Sciatic nerve (tissue), 2 donors: Measurements from ENCODE around the gene CPNE6. TPM values are rescaled to one million over a fixed set of nuclear protein-coding genes. Genes with fewer than 3 reads are reported as not detected.

Experiments
- ATAC-seq: fragments of 200-7000 bp; cut with Tn5 transposase; one replicate; pipeline ENCODE4 v1.9.1; 2020; ENCODE audit warnings: mild to moderate bottlenecking, moderate library complexity
- DNase-seq: peaks from one replicate; pipeline ENCODE4 v3.0.0-alpha.2; 2020; ENCODE audit warnings: low spot score
- intact Hi-C: fragments of 100-400 bp; cut with DNase I; formaldehyde crosslinking; loops from one replicate; pipeline ENCODE4 v1.14.2; 2022
- total RNA-seq: library from RNA; stranded (reverse); fragmentation: NEBNext Ultra II Directional; extraction: Animal tissue kit (Norgen Biotek cat#: 25700); gene quantifications from one replicate; pipeline ENCODE4 v1.2.1, GENCODE V29; 2021
- donor health status: DM: no; HTN: no; CAD: no.
- donor health status: DM: no; HTN: no; CAD: no.

CPNE6 gene
- total RNA-seq, 1 donor from 2014 or later: not detected

DNA sequence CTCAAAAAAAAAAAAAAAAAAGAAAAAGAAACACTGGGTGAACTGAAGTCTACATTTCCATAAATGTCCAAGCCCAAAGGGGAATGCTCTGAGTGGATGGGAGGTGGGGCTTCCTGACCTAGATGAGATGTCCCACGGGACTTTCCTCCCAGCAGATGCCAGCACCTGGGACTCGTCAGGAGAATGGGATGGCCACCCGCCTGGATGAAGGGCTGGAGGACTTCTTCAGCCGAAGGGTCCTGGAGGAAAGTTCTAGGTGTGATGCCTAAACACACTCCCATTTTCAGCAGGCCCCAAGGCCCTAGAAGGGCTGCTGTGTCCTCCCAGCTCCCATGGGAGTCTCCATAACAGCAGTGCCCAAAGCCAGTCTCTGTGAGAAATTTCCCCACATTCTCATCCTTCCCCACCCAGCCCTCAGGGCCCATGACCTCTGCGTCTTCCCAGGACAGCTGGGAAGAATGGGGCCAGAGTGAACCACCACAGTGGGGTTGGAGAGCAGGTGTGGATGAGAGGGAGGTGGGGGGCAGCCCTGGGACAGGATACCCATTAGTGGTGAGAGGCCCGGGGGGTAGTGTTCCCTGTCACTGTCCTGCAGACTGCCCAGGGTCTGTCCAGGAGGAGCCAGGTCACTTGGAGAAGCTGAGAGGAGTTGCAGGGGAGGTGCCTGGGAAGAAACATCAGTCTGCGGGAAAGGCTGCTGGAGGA is 7.1 kb upstream of the CPNE6 start:
- intact Hi-C loops: no loop called here
- no peak for ATAC-seq

DNA sequence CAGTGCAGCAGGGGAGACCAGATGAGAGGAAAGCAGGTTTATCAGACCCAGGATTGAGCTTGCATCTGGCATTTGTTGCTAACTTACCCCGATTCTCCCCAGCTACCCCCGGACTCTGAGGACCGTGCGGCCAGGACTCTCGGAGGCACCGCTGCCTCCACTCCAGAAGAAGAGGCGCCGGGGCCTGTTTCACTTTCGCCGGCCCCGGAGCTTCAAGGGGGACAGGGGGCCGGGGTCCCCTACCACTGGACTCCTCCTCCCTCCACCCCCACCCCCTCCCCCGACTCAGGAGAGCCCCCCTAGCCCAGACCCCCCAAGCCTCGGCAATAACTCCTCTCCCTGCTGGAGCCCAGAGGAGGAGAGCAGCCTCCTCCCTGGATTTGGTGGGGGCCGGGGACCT is 6.5 kb upstream of the CPNE6 start:
- ATAC-seq (no peak), DNase-seq (no peak)
- intact Hi-C loops: no loop called here

More for the DNA sequence above, 7.1 kb upstream of the CPNE6 start:
- peak; percentile 48 for DNase-seq

DNA sequence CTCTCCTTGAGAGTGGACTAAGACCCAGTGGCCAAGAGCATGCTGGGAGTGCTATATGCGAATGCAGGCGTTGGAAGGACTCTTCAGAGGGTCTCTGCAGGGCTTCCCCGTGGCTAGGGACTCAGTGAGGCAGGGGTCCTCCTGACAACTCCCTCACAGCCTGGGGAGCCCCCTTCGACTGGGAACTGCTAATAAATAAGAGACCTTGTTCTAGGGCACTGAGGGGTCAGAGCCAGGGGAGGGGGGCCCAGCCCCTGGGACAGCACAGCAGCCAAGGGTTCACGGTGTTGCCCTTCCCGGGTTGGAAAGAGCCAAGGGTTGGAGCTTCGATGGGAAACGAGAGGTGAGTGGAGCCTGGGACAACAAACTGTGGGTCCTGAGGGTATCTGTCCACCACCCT is 6.0 kb upstream of the CPNE6 start:
- DNase-seq (no peak), ATAC-seq (no peak)
- intact Hi-C loops: no loop called here

DNA sequence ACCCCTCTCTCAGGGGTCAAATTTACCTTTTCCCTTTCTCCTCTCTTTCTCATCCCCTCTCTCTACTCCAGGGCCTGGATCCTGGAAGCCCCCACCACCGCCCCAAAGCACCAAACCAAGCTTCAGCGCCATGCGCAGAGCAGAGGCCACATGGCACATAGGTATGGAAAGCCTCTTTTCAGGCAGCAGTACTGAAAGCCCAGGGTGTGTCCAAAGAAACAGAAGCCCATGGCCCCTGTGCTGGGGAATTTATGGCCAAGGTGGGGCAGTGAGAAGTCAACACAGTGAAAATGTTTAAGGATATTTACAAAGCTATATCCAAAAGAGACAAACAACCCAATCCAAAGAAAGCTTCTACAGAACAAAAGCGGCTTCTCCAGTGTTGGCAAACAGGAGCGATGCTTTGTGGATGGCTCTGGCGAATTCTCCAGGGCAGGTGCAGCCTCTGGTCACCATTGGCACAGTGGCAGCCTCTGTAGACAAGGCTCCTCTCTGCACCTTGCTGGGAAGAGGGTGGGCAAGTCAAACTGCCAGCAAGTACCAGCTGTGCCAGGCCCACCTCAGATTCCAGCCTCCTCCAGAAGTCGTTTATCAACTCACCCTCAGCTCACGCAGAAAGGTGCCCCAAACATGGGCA is 4.7 kb upstream of the CPNE6 start:
- no peak for DNase-seq
- ATAC-seq: no peak
- intact Hi-C loops: loop anchor here (1.0 kb wide), 1 partner anchor 35 kb away; no protein-coding TSS in a partner anchor

DNA sequence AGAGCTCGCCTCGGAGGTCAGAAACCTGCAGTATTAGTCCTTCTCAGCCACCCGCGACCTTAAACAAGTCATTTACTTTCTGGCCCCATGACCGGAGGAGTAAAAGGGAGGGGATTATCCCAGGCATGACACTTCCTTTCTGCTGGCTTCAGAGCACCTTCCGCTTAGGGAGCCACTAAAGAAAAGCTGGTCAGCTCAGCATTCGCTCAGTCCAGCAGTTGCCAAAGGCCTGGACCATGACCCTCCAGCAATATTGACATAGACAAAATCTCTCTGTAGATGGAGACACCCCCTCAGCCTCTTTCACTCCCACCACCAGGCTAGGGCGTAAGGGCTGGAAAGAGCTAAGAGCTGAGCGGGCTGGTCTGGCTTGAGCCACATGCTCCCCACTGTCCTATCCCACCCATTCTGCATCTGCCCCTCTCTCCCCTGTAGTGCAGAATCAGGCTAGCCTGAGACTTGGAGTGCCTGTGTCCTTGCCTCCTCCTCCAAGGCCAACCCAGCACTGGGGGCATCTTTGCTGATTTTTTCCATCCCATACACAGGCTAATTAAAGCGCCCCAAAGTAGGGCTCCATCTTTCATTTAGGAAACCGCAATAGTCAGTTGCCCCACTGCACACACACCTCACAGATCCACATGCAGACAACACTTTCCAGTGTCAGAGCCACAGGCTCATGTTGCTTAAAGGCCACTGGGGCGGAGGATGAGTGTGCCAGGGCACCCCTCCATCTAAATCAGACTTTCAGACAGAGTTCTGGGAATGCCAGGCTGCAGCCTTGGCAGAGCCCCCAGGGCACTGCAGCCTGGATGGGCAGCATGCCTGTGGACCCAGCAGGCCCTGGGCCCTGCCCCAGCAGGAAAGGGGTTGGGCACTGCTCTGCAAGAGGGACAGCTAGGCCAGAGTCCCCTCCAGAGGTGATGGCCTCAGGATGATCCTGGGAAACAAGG is 4.0 kb upstream of the CPNE6 start:
- intact Hi-C loops: no loop called here
- DNase-seq: no peak
- ATAC-seq: no peak

DNA sequence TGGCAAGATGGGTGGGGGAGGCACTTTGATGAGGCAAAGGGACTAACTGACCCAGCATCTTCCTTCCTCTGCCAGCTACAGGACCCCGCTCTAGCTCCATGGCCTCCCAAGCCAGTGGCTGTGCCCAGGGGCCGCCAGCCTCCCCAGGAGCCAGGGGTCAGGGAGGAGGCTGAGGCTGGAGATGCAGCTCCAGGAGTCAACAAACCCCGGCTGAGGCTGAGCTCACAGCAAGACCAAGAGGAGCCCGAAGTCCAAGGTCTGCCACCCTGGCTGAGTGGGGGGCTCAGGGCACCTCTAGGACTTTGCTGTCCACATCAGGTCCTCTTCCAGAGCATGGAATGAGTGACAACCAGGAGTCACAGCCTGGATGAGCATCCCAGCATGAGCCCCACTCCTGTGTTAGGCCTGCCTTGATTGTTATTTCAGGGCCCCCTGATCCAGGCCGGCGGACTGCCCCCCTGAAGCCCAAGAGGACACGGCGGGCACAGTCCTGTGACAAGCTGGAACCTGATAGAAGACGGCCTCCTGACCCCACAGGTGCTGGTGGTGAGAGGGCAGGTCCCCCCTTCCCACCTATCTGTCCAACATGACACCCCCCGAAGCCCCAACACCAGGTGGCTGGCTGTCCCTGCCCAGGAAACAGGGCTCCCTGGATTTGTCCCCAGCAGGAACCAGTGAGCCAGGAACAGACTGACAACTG is 2.5 kb upstream of the CPNE6 start:
- intact Hi-C loops: no loop called here
- DNase-seq (no peak), ATAC-seq (no peak)

DNA sequence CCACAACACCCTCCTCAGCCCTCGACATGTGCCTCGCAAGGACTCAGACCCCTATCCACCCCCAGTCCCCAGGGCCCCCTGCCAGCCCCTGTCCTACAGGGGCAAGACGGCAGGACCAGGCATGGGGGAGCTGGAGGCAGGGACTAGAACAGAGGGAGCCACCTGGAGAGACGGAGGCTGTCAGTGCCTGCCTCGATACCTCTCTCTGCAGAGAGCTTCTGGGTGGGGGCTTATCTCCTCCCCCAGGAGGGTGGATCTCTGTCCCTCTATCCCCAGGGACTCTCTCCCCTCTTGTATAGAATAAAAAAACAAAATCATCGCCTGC is 2.0 kb upstream of the CPNE6 start:
- no peak for ATAC-seq
- intact Hi-C loops: no loop called here
- no peak for DNase-seq

DNA sequence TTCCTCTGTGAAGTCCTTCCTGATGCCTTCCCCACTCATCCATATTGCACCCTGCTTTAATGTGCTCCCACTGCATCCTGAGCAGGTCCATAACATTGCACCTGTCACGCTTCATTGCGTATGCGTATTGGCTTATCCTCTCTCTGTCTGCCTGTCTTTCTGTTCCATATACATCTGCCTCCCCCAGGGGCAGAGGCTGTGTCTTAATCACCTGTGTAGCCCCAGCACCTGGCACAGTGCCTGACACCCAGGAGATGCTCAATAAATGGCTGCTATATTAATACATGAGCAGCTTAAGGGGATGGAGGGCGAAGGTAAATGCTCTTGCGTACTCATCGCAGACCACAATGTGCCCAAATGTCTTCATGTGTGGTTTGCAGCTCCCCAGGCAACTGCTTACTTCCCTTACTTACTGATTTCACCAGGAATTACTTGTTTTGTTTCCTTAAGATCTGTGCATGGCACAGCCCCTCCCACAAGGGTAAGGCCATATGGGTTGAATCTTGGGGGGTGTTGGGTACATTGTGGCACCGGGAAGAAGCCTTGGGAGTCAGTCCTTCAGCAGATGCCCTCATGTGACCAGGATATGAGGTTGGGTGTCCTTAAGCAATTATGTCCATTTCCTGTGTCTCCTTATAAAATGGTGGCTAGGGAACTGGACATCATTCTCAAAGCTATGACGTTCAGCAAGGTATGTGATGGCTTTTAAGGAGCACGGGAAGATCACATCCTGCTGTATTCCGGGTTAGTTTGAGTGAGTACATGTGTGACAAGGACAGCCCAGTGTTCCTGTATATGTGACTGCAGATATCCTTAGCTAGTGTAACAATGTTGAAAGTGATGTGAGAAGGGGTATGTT is 848 bp upstream of the CPNE6 start:
- ATAC-seq (no peak), DNase-seq (no peak)
- intact Hi-C loops: no loop called here

DNA sequence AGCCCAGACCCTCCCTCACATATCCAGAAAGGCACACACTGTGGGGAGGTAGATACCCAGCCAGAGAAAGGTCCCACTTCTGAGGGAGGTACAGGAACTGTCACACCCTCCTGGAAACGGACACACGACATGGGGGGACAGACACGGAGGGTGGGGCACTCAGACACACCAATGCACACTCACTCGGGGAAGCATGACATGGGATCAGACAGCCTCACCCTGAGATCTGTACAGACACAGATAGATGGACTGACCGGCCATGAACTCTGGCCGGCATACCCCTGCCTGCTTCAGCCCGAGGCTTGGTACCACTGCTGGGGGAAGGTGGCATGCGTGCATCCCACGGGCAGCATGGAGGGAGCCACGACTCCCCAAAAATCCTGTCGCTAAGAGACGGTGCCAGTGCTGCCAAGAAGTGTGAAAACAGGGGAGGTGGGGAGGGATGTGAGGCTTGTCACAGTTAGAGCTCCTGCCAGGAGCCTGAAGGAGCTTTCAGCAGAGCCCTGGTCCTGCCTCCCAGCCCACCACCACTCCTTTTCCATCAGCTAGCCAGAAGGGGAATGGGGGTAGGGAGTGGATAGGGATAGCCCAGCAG is 571 bp downstream of the CPNE6 start:
- DNase-seq (no peak), ATAC-seq (no peak)
- intact Hi-C loops: no loop called here

DNA sequence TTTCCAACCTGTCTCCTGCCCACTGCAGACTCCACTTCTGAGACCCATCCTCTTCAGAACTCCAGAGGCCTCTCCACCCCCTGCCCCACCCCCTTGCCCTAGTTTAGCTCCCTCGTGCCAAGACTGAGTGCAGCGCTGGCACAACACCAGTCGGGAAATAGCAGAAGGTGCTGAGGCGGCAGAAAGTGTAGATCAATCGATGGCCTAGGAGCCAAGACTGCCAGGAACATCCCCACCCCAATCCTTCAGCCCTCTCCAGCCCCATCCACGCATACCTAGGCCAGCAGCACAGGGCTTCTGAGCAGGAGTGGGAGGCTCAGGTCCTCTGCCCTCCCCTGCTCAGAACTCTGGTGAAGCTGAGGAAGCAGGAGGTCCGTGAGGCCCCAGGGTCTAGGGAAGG is 1.1 kb downstream of the CPNE6 start:
- ATAC-seq: no peak
- intact Hi-C loops: no loop called here
- DNase-seq: no peak

DNA sequence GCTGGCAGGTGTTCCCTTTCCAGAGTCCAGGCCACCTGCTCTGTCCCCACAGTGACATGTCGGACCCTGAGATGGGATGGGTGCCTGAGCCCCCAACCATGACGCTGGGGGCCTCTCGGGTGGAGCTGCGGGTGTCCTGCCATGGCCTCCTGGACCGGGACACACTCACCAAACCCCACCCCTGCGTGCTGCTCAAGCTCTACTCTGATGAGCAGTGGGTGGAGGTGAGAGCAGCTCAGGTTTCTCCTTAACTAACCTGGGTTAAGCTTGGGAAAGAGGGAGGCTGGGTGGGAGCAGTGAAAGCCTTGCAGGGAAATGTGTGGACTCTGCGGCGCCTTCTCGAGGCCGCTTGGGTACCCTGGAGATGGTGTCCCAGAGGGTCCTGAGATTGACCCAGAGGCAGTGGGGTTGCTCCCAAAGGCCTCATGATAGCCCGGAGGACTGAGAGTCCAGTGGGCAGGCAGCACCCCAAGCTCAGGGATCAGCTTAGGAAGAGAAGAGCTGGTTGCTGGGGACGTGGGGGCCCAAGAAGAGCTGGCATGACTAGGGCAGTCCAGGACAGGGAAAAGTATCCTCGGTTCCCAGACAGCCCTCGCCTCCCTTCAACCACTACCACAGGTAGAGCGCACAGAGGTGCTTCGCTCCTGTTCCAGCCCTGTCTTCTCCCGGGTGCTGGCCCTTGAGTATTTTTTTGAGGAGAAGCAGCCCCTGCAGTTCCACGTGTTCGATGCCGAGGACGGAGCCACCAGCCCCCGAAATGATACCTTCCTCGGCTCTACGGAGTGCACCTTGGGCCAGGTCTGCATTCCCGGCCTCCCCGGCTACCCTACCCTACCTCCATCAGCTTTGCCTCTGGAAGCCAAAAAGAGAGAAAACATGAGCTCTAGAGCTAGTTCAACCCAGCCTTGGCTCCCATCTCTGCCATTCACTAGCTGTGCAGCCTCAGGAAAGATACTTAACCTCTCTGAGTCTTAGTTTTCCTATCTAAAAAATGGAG is 1.8 kb downstream of the CPNE6 start:
- ATAC-seq (no peak), DNase-seq (no peak)
- intact Hi-C loops: no loop called here

DNA sequence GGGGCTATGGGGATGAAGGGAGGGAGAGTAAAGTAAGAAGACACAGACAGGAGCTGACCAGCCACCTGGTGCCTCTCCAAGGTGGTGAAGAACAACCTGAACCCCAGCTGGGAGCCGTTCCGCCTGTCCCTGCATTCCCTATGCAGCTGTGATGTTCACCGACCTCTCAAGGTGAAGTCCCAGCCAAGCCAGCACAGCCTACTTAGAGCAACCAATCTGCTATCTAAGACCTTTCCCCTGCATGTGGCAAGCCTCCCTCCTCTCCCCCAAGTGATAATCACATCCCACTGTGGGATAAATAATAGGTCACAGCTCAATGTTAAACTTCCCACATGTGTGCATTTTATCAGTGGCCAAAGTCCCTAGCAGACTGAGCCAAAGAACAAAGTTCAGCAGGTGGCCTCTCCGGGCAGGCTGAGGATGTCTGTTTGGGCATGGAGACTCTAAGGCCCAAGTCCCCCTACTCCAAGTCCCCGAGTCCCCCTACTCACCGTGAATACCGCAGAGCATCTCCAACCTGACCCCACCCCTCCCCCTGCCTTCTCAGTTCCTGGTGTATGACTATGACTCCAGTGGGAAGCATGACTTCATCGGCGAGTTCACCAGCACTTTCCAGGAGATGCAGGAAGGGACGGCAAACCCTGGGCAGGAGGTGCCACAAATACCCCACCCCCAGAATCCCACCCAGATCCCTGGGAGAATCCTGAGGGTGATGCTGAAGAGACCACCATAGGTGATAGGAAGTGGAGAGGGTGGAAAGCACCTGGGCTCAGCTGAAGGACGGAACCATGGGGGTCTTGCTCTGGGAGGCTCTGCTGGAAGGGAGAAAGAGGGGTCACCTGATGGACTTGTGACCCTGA is 3.5 kb downstream of the CPNE6 start:
- ATAC-seq (no peak), DNase-seq (no peak)
- intact Hi-C loops: no loop called here

DNA sequence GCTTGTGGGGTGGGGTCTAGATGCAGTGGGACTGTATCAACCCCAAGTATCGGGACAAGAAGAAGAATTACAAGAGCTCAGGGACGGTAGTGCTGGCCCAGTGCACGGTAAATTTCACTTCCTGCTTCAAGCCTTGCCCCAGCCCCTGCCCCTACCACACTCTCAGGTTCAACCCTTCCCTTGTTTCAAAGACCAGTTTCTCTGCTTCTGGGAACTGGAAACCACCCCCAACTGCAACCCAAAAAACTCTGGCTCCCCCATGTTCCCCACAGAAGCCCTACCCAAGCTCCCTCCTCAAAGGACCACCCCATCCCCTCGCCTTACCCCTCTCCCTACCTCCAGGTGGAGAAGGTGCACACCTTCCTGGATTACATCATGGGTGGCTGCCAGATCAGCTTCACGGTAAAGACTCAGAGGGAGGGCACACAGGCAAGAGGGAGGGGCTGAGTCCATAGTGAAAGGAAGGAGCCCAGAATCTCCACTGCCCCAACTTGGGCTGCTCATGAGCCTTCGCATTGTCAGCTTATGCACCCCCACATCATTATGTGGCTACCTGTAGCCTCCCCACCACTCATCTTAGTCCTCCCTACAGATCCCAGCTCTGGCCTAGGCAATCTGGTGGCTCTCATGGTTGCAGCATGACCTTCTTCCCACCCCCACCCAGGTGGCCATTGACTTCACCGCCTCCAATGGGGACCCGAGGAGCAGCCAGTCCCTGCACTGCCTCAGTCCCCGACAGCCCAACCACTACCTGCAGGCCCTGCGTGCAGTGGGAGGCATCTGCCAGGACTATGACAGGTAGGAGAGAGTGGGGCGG is 4.3 kb downstream of the CPNE6 start:
- no peak for ATAC-seq
- intact Hi-C loops: no loop called here
- DNase-seq: no peak

DNA sequence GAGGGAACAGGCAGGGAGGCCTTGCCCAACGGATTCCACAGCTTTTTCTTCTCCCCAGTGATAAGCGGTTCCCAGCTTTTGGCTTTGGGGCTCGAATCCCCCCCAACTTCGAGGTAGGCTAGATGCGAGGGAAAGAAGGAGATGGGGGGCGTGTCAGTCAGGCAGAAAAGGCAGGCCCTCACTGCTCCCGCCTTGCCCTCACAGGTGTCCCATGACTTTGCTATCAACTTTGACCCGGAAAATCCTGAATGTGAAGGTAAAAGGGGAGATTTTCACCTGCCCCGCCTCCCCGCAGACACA is 4.9 kb downstream of the CPNE6 start:
- ATAC-seq (no peak), DNase-seq (no peak)
- intact Hi-C loops: no loop called here

DNA sequence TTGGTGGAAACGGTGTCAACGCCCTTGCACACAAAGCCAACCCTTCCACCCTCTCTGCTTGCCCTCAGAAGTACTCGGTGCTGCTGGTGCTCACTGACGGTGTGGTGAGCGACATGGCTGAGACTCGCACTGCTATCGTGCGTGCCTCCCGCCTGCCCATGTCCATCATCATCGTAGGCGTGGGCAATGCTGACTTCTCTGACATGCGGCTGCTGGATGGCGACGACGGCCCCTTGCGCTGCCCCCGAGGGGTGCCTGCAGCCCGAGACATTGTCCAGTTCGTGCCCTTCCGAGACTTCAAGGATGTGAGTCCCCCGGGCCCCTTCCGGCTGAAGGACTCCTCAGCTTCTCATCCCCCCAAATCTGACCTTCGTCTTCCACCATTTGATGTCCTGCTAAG is 5.7 kb downstream of the CPNE6 start:
- intact Hi-C loops: no loop called here
- DNase-seq: no peak
- no peak for ATAC-seq

DNA sequence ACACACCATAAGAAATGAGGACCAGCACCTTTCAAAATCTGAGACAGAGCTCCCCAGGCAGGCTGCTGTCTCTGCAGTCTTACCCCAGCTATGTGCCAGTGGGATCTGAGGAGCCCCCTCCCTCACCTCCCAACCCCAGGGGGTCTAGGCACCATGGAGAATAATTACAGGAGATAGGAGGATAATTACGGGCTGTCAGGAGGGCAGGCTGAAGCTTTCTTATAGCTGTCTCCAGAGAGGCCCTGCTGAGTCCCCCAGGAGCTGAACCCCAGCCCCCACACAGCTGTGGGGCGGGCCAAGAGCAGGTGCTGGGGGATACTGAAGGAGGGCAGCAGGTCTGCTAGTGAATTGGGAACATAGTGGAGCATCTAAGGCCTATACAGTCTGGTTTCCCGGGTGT is 6.8 kb downstream of the CPNE6 start:
- intact Hi-C loops: no loop called here
- no peak for ATAC-seq

More for the DNA sequence above, 6.8 kb downstream of the CPNE6 start:
- no peak for DNase-seq
